H9 (cell line): ENCODE results near the gene ATPAF1. TPM values are rescaled to one million over a fixed set of nuclear protein-coding genes. Genes with fewer than 3 reads are reported as not detected.

Experiments used
- DNase-seq: peaks from one replicate; pipeline ENCODE4 v3.0.0-alpha.2; 2017
- H2AFZ ChIP-seq: one replicate; pipeline ENCODE4 v1.6.1; 2013; ENCODE audit warnings: mild to moderate bottlenecking, low read length, control low read depth, moderate library complexity
- H2AK5ac ChIP-seq: 2 replicates; pipeline ENCODE4 v1.6.1; 2013; ENCODE audit warnings: low read length, control low read depth, mixed read lengths; ENCODE audit not compliant: insufficient read length
- H2BK120ac ChIP-seq: one replicate; pipeline ENCODE4 v1.6.1; 2013; ENCODE audit warnings: low read depth, mild to moderate bottlenecking, low read length, control low read depth, inconsistent platforms; ENCODE audit not compliant: poor library complexity, severe bottlenecking
- H2BK12ac ChIP-seq: 2 replicates; pipeline ENCODE4 v1.6.1; 2013; ENCODE audit warnings: low read length, control low read depth, mixed read lengths, low read depth; ENCODE audit not compliant: insufficient read length
- H2BK15ac ChIP-seq: 2 replicates; pipeline ENCODE4 v1.6.1; 2013; ENCODE audit warnings: low read depth, low read length, control low read depth
- H2BK20ac ChIP-seq: one replicate; pipeline ENCODE4 v1.6.1; 2013; ENCODE audit warnings: low read depth, mild to moderate bottlenecking, low read length, control low read depth, inconsistent platforms; ENCODE audit not compliant: poor library complexity, severe bottlenecking
- H2BK5ac ChIP-seq: 2 replicates; pipeline ENCODE4 v1.6.1; 2013; ENCODE audit warnings: low read length, control low read depth, mixed read lengths; ENCODE audit not compliant: insufficient read length
- H3K14ac ChIP-seq: 2 replicates; pipeline ENCODE4 v1.6.1; 2013; ENCODE audit warnings: low read length, control low read depth; ENCODE audit not compliant: insufficient read depth
- H3K18ac ChIP-seq: 2 replicates; pipeline ENCODE4 v1.6.1; 2013; ENCODE audit warnings: low read depth, mild to moderate bottlenecking, mixed read lengths, low read length, control low read depth; ENCODE audit not compliant: insufficient read length
- H3K23ac ChIP-seq: 2 replicates; pipeline ENCODE4 v1.6.1; 2013; ENCODE audit warnings: low read length, control low read depth, mixed read lengths, low read depth; ENCODE audit not compliant: insufficient read length
- H3K23me2 ChIP-seq: 2 replicates; pipeline ENCODE4 v1.6.1; 2013; ENCODE audit warnings: low read depth, mild to moderate bottlenecking, mixed read lengths, low read length, control low read depth; ENCODE audit not compliant: insufficient read length, poor library complexity, severe bottlenecking
- H3K27ac ChIP-seq: 2 replicates; pipeline ENCODE4 v1.5.1; 2013; ENCODE audit warnings: low read length, control low read depth, mixed read lengths, low read depth; ENCODE audit not compliant: insufficient read length
- H3K27me3 ChIP-seq: 2 replicates; pipeline ENCODE4 v1.6.1; 2013; ENCODE audit warnings: low read length, control low read depth, inconsistent platforms; ENCODE audit not compliant: insufficient read depth
- H3K4ac ChIP-seq: 2 replicates; pipeline ENCODE4 v1.6.1; 2013; ENCODE audit warnings: low read depth, mild to moderate bottlenecking, control low read depth, inconsistent platforms, low read length, moderate library complexity
- H3K4me1 ChIP-seq: 2 replicates; pipeline ENCODE4 v1.6.1; 2013; ENCODE audit warnings: low read length, control low read depth, inconsistent platforms; ENCODE audit not compliant: insufficient read depth
- H3K4me2 ChIP-seq: 2 replicates; pipeline ENCODE4 v1.6.1; 2013; ENCODE audit warnings: low read length, control low read depth, mixed read lengths; ENCODE audit not compliant: insufficient read length, insufficient read depth
- H3K56ac ChIP-seq: 2 replicates; pipeline ENCODE4 v1.6.1; 2013; ENCODE audit warnings: low read depth, mild to moderate bottlenecking, mixed read lengths, low read length, control low read depth; ENCODE audit not compliant: insufficient read length
- H3K79me1 ChIP-seq: 2 replicates; pipeline ENCODE4 v1.6.1; 2013; ENCODE audit warnings: low read depth, mild to moderate bottlenecking, moderate library complexity, low read length, control low read depth, inconsistent platforms; ENCODE audit not compliant: insufficient read depth, poor library complexity, severe bottlenecking
- H3K79me2 ChIP-seq: 2 replicates; pipeline ENCODE4 v1.6.1; 2013; ENCODE audit warnings: low read length, control low read depth, inconsistent platforms; ENCODE audit not compliant: insufficient read depth
- H3K9ac ChIP-seq: 2 replicates; pipeline ENCODE4 v1.6.1; 2013; ENCODE audit warnings: low read length, control low read depth, mixed read lengths; ENCODE audit not compliant: insufficient read length; ENCODE audit errors: extremely low read depth
- H3K9me3 ChIP-seq: one replicate; pipeline ENCODE4 v1.6.1; 2013; ENCODE audit warnings: low read depth, low read length, inconsistent platforms; ENCODE audit not compliant: control insufficient read depth
- H3T11ph ChIP-seq: one replicate; pipeline ENCODE4 v1.6.1; 2013; ENCODE audit warnings: mild to moderate bottlenecking, low read length, control low read depth, inconsistent platforms
- H4K20me1 ChIP-seq: one replicate; pipeline ENCODE4 v1.6.1; 2013; ENCODE audit not compliant: control insufficient read depth, insufficient read length, insufficient read depth
- H4K5ac ChIP-seq: 2 replicates; pipeline ENCODE4 v1.6.1; 2013; ENCODE audit warnings: low read depth, mild to moderate bottlenecking, mixed read lengths, low read length, control low read depth; ENCODE audit not compliant: insufficient read length
- H4K8ac ChIP-seq: replicated peaks from 2 replicates; pipeline ENCODE4 v1.6.1; 2013; ENCODE audit warnings: low read length, control low read depth, mixed read lengths, low read depth; ENCODE audit not compliant: insufficient read length
- H4K91ac ChIP-seq: 2 replicates; pipeline ENCODE4 v1.6.1; 2013; ENCODE audit warnings: low read depth, mild to moderate bottlenecking, moderate library complexity, mixed read lengths, low read length, control low read depth; ENCODE audit not compliant: insufficient read length
- H3K27ac Mint-ChIP-seq, 3 experiments: 2 replicates in 2 of 3; 3 replicates in 1 of 3; pipeline ENCODE4 v1.8.0; 2020 to 2021; ENCODE audit warnings: mixed read lengths in 3 of 3, mild to moderate bottlenecking in 1 of 3, moderate library complexity in 1 of 3
- H3K27me3 Mint-ChIP-seq: 2 replicates; pipeline ENCODE4 v1.8.0; 2021; ENCODE audit warnings: low read depth, mild to moderate bottlenecking, moderate library complexity, mixed read lengths
- H3K36me3 Mint-ChIP-seq, 3 experiments: 2 replicates in 2 of 3; 3 replicates in 1 of 3; pipeline ENCODE4 v1.8.0; 2020 to 2021; ENCODE audit warnings: low read depth in 3 of 3, mixed read lengths in 3 of 3; ENCODE audit not compliant: insufficient read depth in 1 of 3
- H3K4me1 Mint-ChIP-seq, 2 experiments: 2 replicates each; pipeline ENCODE4 v1.8.0; 2020; ENCODE audit warnings: mixed read lengths in 2 of 2
- H3K4me3 Mint-ChIP-seq, 2 experiments: 2 replicates in 1 of 2; 3 replicates in 1 of 2; pipeline ENCODE4 v1.8.0; 2020 to 2021; ENCODE audit warnings: mild to moderate bottlenecking in 2 of 2, mixed read lengths in 2 of 2, moderate library complexity in 1 of 2
- H3K9me3 Mint-ChIP-seq, 2 experiments: 2 replicates in 1 of 2; 3 replicates in 1 of 2; pipeline ENCODE4 v1.8.0; 2020; ENCODE audit warnings: mild to moderate bottlenecking in 2 of 2, mixed read lengths in 2 of 2, moderate library complexity in 1 of 2
- WGBS: extraction: QIAGEN DNeasy Blood & Tissue Kit; methylation state at CpG from one replicate; pipeline ENCODE4 v1.1.7; 2013; ENCODE audit warnings: missing lambda C conversion rate, low lambda C conversion rate, mixed read lengths; ENCODE audit not compliant: insufficient read length; ENCODE audit errors: extremely low coverage; 5-methylcytosine and 5-hydroxymethylcytosine counted together
- total RNA-seq: library from RNA; stranded (reverse); gene quantifications from 2 replicates; pipeline ENCODE4 v1.2.1, GENCODE V29; 2021
- TF ChIP-seq, protein P1 (sequence below): fragments of 200-600 bp; sonication (generic); conservative IDR thresholded peaks from 3 replicates; pipeline ENCODE4 v1.8.0; 2021; ENCODE audit warnings: antibody characterized with exemption, mild to moderate bottlenecking

The ATPAF1 gene
- total RNA-seq, 1 experiment from 2014 or later = 57.3 TPM

DNA sequence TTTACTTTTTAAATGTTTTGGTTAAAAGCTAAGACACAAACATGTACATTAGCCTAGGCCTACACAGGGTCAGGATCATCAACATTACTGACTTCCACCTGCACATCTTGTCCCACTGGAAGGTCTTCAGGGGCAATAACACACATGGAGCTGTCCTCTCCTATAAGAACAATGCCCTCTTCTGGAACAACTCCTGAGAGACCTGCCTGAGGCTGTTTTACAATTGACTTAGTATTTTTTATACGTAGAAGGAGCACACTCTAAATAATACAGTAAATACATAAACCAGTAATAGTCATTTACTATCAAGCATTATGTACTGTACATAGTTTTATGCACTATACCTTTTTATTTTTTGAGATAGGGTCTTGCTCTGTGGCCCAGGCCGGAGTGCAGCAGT, 37.4 kb downstream of the ATPAF1 start:
- no peak overlapping the region for H3K27ac Mint-ChIP-seq
- Histone ChIP-seq H2BK12ac (no peak overlapping the region), H2AFZ (no peak overlapping the region), H2BK15ac (no peak overlapping the region), H4K5ac (no peak overlapping the region), H2BK120ac (no peak overlapping the region), H3K4me1 (no peaks in the 10 kb centered on the region), H3K27me3 (no peaks in the 10 kb centered on the region; the same call in 1 of the 2 replicates), H3K4ac (no peak overlapping the region), H4K91ac (no peak overlapping the region), H3K9me3 (no peaks in the 10 kb centered on the region), H2BK5ac (no peak overlapping the region), H3K23ac (no peak overlapping the region), H3K79me2 (no peaks in the 10 kb centered on the region), H2BK20ac (no peak overlapping the region), H3K14ac (no peak overlapping the region), H3K79me1 (no peaks in the 10 kb centered on the region), H3K4me2 (no peak overlapping the region), H4K8ac (no peak overlapping the region), H3K27ac (no peak overlapping the region), H2AK5ac (no peak overlapping the region), H3T11ph (no peak overlapping the region), H3K56ac (no peak overlapping the region), H3K18ac (no peak overlapping the region), H3K23me2 (no peaks in the 10 kb centered on the region), H4K20me1 (no peaks in the 10 kb centered on the region), H3K9ac (no peak overlapping the region)
- no peak overlapping the region for H3K4me3 Mint-ChIP-seq
- no peak for DNase-seq
- H3K4me1 Mint-ChIP-seq = no peaks in the 10 kb centered on the region
- no CpG with 5 or more reads among the region's 2 CpGs for WGBS
- peaks cover 2 to 23% (median 22%) of the 10 kb centered on the region in 3 experiments; a peak in 6 of 7 replicates for H3K36me3 Mint-ChIP-seq
- H3K27me3 Mint-ChIP-seq = peaks cover 2% of the 10 kb centered on the region; the same call in 1 of the 2 replicates
- TF ChIP-seq, protein P1, sequence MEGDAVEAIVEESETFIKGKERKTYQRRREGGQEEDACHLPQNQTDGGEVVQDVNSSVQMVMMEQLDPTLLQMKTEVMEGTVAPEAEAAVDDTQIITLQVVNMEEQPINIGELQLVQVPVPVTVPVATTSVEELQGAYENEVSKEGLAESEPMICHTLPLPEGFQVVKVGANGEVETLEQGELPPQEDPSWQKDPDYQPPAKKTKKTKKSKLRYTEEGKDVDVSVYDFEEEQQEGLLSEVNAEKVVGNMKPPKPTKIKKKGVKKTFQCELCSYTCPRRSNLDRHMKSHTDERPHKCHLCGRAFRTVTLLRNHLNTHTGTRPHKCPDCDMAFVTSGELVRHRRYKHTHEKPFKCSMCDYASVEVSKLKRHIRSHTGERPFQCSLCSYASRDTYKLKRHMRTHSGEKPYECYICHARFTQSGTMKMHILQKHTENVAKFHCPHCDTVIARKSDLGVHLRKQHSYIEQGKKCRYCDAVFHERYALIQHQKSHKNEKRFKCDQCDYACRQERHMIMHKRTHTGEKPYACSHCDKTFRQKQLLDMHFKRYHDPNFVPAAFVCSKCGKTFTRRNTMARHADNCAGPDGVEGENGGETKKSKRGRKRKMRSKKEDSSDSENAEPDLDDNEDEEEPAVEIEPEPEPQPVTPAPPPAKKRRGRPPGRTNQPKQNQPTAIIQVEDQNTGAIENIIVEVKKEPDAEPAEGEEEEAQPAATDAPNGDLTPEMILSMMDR = no peak
- no peaks in the 10 kb centered on the region for H3K9me3 Mint-ChIP-seq
